ENCODE measurements around the gene DDIAS.

DNA sequence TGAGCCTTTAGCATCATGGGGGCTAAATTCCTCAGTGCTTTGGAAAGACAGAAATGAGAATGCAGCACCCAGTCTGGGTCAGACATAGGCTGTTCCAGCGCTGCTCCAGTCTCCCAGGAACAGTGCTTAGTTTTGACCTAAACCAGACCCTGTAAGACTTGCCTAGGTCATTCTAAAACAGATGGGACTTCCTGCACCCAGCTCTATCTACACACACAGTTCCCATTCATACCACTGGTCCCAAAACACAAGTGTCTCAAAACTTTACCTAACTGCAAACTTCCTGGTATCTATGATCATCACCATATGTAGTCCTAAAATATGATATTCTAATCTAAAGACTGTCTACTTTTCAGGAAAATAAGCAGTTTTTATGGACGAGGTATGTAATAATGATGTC lies 39.2 kb upstream of the DDIAS start:
- TF ChIP-seq TARDBP (IDR thresholded peaks at IDR 0.05): no peak
- TF ChIP-seq, protein P1, sequence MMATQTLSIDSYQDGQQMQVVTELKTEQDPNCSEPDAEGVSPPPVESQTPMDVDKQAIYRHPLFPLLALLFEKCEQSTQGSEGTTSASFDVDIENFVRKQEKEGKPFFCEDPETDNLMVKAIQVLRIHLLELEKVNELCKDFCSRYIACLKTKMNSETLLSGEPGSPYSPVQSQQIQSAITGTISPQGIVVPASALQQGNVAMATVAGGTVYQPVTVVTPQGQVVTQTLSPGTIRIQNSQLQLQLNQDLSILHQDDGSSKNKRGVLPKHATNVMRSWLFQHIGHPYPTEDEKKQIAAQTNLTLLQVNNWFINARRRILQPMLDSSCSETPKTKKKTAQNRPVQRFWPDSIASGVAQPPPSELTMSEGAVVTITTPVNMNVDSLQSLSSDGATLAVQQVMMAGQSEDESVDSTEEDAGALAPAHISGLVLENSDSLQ (IDR thresholded peaks at IDR 0.05): no peak
- no peak for TF ChIP-seq BHLHE40 (IDR thresholded peaks at IDR 0.05; ENCODE audit: borderline replicate concordance)
- no peak for TF ChIP-seq SUZ12 (IDR thresholded peaks at IDR 0.05)
- TF ChIP-seq SP1 (IDR thresholded peaks at IDR 0.05): no peak
- no peak for TF ChIP-seq ARNT (IDR thresholded peaks at IDR 0.05)
